GM21381 (cell line): ENCODE measurements around the gene TTR.

Experiments
- ATAC-seq: cut with Tn5 transposase; IDR thresholded peaks from one replicate; pipeline ENCODE4 v1.9.1; 2021; ENCODE audit warnings: mild to moderate bottlenecking, moderate library complexity; ENCODE audit not compliant: unreplicated experiment

TTR gene

GRCh38 chr18:31612124-31612523 is 20.4 kb downstream of the TTR start:
- ATAC-seq = no peak

DNA sequence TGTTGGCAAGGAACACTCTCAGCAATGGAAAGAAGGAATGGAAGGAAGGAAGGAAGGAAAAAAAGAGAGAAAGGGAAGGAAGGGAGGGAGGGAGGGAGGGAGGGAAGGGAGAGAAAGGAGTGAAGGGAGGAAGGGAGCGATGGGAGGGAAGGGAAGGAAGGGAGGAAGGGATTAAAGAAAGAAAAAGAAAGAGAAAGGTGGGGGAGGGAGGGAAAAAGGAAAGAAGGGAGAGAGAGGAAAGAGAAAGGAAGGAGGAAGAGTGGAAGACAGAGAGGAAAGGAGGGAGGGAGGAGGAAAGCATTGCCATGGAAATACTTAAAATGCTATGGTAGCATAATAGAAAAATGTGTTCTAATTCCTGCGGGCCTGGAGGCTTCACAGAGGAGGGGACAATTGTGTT is 22.4 kb downstream of the TTR start:
- ATAC-seq = no peak

DNA sequence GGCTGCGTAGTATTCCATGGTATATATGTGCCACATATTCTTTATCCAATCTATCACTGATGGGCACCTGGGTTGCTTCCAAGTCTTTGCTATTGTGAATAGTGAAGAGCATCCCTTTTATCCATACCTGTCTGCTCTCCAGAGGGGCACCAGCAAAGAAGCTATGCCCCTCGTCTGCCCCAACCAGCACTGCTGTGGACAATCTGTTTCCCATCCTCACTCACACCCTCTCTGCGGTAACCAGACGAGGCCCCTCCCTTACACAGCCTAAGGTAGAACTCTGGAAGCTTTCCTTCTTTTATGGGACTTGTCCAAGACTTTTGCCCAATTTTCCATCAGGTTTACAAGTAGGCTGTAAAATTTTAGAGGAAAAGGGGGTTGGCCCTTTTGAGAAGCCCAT is 24.9 kb downstream of the TTR start:
- no peak for ATAC-seq

DNA sequence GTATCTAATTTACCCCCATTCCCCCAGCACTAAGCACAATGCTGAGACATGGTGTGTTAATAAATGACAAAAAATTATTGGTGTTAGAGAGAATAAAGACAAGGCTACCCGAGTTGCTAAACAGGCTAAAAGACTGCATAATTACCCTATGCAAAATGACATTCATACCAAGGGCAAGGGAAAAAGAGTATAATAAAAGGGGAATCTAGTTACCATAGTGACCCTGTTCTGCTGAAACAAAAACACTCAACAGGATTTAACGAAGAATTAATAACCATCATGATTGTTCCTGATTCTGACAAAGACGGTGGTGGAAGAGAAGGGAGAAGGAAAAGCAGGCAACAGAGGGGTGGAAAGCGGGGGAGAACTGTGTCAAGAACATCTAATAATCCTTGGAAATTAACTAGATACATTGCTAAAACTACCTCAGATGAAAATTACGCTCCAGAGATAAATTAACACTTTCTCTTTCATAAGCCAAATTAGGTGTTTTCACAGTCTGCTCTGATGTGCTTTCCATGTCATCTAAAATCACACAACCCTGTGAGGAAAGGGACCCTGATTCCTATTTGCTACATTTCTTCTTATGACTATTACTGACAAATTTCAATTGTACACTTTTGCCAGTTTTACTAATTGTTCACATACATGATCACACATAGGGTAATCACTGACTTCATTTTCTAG is 25.5 kb downstream of the TTR start:
- no peak for ATAC-seq

- ATAC-seq = no peak
Measured at GRCh38 chr18:31618801-31619200, 27.1 kb downstream of the TTR start.

DNA sequence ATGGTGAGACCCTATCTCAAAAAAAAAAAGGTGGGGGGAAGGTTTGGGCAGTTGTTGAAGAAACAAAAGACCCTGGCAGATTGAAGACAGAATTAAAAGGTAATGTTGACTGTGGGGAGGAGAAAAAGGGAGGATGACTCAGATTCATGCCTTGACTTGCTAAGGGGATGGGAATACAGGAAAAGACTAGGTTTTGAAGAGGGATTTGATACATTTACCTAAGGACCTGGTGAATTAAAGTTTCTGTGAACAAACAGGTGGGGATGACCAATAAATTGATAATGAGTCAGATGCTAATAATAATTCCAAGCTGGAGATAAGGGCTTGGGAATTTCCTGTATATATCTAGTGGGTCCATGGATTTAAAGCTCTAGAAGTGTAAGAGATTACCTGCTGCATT is 27.6 kb downstream of the TTR start:
- no peak for ATAC-seq

DNA sequence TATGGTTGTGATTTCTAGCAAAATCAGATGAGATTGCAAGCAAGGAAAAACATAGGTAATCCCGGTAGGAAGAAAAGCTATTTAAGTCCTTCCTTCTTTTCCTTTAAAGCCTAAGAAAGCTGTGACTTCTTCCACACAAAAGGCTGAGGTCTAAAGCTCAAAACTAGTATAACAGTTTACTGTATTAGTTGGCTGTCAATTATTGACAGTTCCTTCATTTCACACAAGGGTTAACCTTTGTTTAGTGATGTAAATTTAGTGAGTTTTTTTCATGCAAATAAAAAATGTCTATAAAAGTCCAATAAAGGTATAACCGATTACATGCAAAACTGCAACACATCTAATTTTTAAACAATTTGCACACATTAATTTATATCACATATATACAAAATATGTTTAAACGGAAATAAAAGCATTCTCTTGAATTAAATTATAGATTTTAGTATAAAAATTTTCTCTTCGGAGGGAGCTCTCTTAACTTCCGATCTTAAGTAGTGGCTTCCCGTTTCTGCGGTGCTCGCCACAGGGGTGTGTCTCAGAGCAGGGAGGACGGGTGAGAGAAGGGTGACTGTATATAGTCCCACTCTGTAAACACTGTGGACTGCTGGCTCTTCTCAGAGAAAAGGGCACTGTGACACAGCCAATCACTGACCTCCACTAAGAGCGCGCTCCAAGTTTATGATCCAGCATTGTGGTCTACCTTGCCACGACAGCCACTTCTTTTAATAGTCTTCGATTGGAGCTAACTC is 33.4 kb downstream of the TTR start:
- ATAC-seq = no peak

GRCh38 chr18:31626409-31626808 is 34.7 kb downstream of the TTR start:
- ATAC-seq = no peak

DNA sequence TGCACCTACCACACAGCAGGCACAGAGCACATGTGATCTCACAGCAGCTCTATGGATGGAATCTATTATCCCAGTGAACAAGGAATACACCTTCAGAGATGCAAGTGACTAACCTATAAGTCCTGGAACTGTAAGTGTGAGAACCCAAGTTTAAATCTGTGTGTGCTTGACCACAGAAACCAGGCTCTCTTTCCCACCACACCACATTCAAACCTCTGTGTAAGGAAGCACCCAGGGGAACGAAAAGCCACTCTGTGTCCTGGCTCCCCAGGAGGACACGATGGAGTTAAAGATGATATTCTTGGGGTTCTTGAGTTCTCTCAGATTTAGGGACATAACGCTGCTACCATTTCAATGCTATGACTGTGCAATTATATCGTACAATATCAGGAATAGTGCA is 38.9 kb downstream of the TTR start:
- ATAC-seq = no peak

GRCh38 chr18:31631526-31631925 is 39.8 kb downstream of the TTR start:
- ATAC-seq = no peak

DNA sequence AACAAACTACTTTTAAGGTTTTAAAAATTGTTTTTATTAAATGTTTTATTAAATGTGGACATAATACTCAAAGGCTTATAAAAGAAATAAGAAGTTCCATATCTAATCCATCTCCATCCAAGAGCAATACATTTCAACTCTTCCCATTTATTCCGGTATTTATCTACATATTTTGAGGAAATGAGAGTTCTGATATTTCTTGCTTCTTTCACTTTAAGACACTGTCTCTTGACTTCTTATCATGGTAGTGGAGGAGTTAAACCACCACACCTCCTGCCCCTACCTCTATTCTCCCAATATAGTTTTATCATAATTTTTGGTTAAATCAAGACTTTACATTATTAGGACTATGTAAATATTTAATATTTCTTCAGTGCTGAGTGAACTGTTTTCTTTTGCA is 40.7 kb downstream of the TTR start:
- ATAC-seq = no peak

- ATAC-seq = peak; percentile 33
Measured at GRCh38 chr18:31633392-31634330, 42.0 kb downstream of the TTR start.

GRCh38 chr18:31634331-31634713 is 42.6 kb downstream of the TTR start:
- peak; percentile 94 for ATAC-seq

- ATAC-seq = no peak
Measured at GRCh38 chr18:31636387-31636786, 44.7 kb downstream of the TTR start.

- no peak for ATAC-seq
Measured at GRCh38 chr18:31637445-31637844, 45.8 kb downstream of the TTR start.

DNA sequence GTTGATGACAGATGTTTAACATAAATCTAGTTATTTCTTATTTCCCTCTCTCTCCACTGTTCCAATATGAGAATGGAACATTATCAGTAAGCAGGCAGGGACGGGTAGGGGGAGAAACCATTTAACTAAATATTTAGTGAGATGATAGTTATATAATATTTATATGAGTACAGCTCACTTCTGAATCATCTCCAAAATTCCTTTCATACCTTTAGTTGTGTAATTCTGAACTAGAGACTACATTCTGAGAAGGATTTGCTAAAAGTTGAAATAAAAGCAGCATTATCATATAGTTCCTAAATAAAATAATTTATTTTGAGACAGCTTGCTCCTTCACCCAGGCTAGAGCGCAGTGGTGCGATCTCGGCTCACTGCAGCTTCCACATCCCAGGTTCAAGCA is 51.3 kb downstream of the TTR start:
- no peak for ATAC-seq

GRCh38 chr18:31645411-31645810 is 53.7 kb downstream of the TTR start:
- ATAC-seq = no peak

DNA sequence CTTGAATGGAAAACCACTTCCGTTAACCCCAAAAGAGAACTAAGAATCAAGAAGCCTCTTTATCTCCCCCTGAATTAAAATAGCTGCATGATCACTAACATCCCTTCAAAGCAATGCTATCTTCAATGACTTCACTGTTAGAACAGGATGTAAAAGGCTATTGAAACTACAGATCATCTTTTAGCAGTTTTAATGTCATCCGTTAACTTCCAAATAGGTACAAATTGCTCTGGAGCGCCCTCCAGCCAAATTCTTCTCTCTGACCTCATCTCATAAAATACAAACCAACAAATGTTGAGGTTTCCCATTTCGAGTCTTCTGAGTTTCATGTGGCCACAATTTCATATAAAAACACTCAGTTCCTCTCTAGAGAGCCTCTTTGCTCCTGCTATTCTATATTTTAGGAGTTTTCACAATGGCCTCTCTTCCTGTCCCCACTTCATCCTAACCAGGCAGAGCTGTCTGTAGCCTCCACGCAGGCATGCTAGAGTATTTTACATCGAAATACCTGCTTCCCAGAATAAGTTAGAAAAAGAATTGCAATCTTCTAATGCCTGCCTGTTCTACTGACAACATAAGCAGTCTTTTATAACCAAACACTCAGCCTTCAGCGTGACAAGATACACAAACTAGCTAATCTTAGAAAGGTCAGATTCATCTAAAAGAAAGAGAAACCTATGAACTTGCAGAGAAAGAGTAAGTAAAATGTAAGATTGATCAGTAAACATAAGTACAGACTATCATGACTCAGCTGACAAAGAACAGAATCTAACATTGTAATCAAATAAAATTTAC is 54.9 kb downstream of the TTR start:
- no peak for ATAC-seq

- no peak for ATAC-seq
Measured at GRCh38 chr18:31647127-31647753, 55.6 kb downstream of the TTR start.
